Stimulated activated naive CD8-positive, alpha-beta T cell treated with anti-CD3 and anti-CD28 coated beads, Interleukin-15, Interleukin-2, amounts not matched to agents 100 ng/mL and 50 ng/mL, for 24 hours (primary cell): ENCODE measurements around the gene NDUFS7.

Source experiments
- H3K27ac Mint-ChIP-seq: one replicate; pipeline ENCODE4 v1.8.0; 2021; ENCODE audit warnings: mild to moderate bottlenecking, mixed read lengths
- H3K27me3 Mint-ChIP-seq: one replicate; pipeline ENCODE4 v1.8.0; 2021; ENCODE audit warnings: mixed read lengths
- H3K36me3 Mint-ChIP-seq: one replicate; pipeline ENCODE4 v1.8.0; 2021; ENCODE audit warnings: low read depth, mixed read lengths
- H3K4me1 Mint-ChIP-seq: one replicate; pipeline ENCODE4 v1.8.0; 2021; ENCODE audit warnings: low read depth, mixed read lengths
- H3K4me3 Mint-ChIP-seq: one replicate; pipeline ENCODE4 v1.8.0; 2021; ENCODE audit warnings: mild to moderate bottlenecking, mixed read lengths
- H3K9me3 Mint-ChIP-seq: one replicate; pipeline ENCODE4 v1.8.0; 2021; ENCODE audit warnings: mixed read lengths

The NDUFS7 gene

GRCh38 chr19:1399079-1399478 is 15.4 kb downstream of the NDUFS7 start:
- H3K4me1 Mint-ChIP-seq = peaks cover 6% of the 10 kb centered on the region
- H3K27me3 Mint-ChIP-seq = peaks cover 3% of the 10 kb centered on the region
- H3K36me3 Mint-ChIP-seq = no peaks in the 10 kb centered on the region
- no peak overlapping the region for H3K4me3 Mint-ChIP-seq
- no peak overlapping the region for H3K27ac Mint-ChIP-seq
- H3K9me3 Mint-ChIP-seq = no peaks in the 10 kb centered on the region

GRCh38 chr19:1399745-1400144 is 16.0 kb downstream of the NDUFS7 start:
- H3K9me3 Mint-ChIP-seq = no peaks in the 10 kb centered on the region
- peaks cover 6% of the 10 kb centered on the region for H3K4me1 Mint-ChIP-seq
- H3K36me3 Mint-ChIP-seq = no peaks in the 10 kb centered on the region
- H3K27ac Mint-ChIP-seq = no peak overlapping the region
- peaks cover 3% of the 10 kb centered on the region for H3K27me3 Mint-ChIP-seq
- no peak overlapping the region for H3K4me3 Mint-ChIP-seq

- Mint-ChIP-seq H3K9me3 (no peaks in the 10 kb centered on the region), H3K36me3 (no peaks in the 10 kb centered on the region), H3K27ac (no peak overlapping the region), H3K27me3 (peaks cover 3% of the 10 kb centered on the region), H3K4me3 (peak overlapping the region; percentile 74), H3K4me1 (peaks cover 6% of the 10 kb centered on the region)
These were observed 16.8 kb downstream of the NDUFS7 start for GRCh38 chr19:1400281-1401137.

- Mint-ChIP-seq H3K4me3 (peak within 1 kb of the TSS; percentile 74), H3K27me3 (peaks cover 3% of the 10 kb centered on the region), H3K36me3 (no peaks in the 10 kb centered on the region), H3K9me3 (no peaks in the 10 kb centered on the region), H3K27ac (no peak within 1 kb of the TSS), H3K4me1 (peaks cover 6% of the 10 kb centered on the region)
These were observed 17.6 kb downstream of the NDUFS7 start, which contains the start of gene GAMT for GRCh38 chr19:1401138-1401888. GAMT (minus strand) TSS chr19:1401542; CDS start chr19:1401476, 66 bp downstream.

GRCh38 chr19:1401889-1402217 is 18.1 kb downstream of the NDUFS7 start:
- Mint-ChIP-seq H3K27me3 (peaks cover 3% of the 10 kb centered on the region), H3K27ac (no peak overlapping the region), H3K9me3 (no peaks in the 10 kb centered on the region), H3K4me1 (peaks cover 11% of the 10 kb centered on the region), H3K4me3 (peak overlapping the region; percentile 59), H3K36me3 (no peaks in the 10 kb centered on the region)

- peaks cover 3% of the 10 kb centered on the region for H3K27me3 Mint-ChIP-seq
- H3K27ac Mint-ChIP-seq = peak overlapping the region; percentile 29
- peak overlapping the region; percentile 47 for H3K4me3 Mint-ChIP-seq
- H3K36me3 Mint-ChIP-seq = no peaks in the 10 kb centered on the region
- no peaks in the 10 kb centered on the region for H3K9me3 Mint-ChIP-seq
- peaks cover 11% of the 10 kb centered on the region for H3K4me1 Mint-ChIP-seq
These were observed 18.8 kb downstream of the NDUFS7 start for GRCh38 chr19:1402411-1403070.

- H3K9me3 Mint-ChIP-seq = no peaks in the 10 kb centered on the region
- peaks cover 21% of the 10 kb centered on the region for H3K36me3 Mint-ChIP-seq
- peaks cover 3% of the 10 kb centered on the region for H3K27me3 Mint-ChIP-seq
- peak overlapping the region; percentile 76 for H3K4me3 Mint-ChIP-seq
- H3K27ac Mint-ChIP-seq = peak overlapping the region; percentile 79
- H3K4me1 Mint-ChIP-seq = peaks cover 44% of the 10 kb centered on the region
These were observed 23.2 kb downstream of the NDUFS7 start for GRCh38 chr19:1406774-1407527.

- Mint-ChIP-seq H3K9me3 (no peaks in the 10 kb centered on the region), H3K4me3 (peak within 1 kb of the TSS; percentile 95), H3K27me3 (peaks cover 3% of the 10 kb centered on the region), H3K27ac (peak within 1 kb of the TSS; percentile 86), H3K4me1 (peaks cover 48% of the 10 kb centered on the region), H3K36me3 (peaks cover 21% of the 10 kb centered on the region)
These were observed 24.0 kb downstream of the NDUFS7 start, which contains the start of gene DAZAP1 for GRCh38 chr19:1407528-1408299. DAZAP1 (plus strand) TSS chr19:1407586; CDS start chr19:1407774, 188 bp downstream.

- Mint-ChIP-seq H3K36me3 (peaks cover 21% of the 10 kb centered on the region), H3K27me3 (no peaks in the 10 kb centered on the region), H3K27ac (peak overlapping the region; percentile 86), H3K4me3 (peak overlapping the region; percentile 95), H3K4me1 (peaks cover 54% of the 10 kb centered on the region), H3K9me3 (no peaks in the 10 kb centered on the region)
These were observed 24.8 kb downstream of the NDUFS7 start for GRCh38 chr19:1408300-1409203.

GRCh38 chr19:1409204-1410005 is 25.7 kb downstream of the NDUFS7 start:
- peaks cover 62% of the 10 kb centered on the region for H3K4me1 Mint-ChIP-seq
- H3K27ac Mint-ChIP-seq = peak overlapping the region; percentile 86
- no peaks in the 10 kb centered on the region for H3K27me3 Mint-ChIP-seq
- H3K9me3 Mint-ChIP-seq = no peaks in the 10 kb centered on the region
- H3K4me3 Mint-ChIP-seq = peak overlapping the region; percentile 95
- H3K36me3 Mint-ChIP-seq = peaks cover 21% of the 10 kb centered on the region

- H3K4me1 Mint-ChIP-seq = peaks cover 69% of the 10 kb centered on the region
- peaks cover 24% of the 10 kb centered on the region for H3K36me3 Mint-ChIP-seq
- peak overlapping the region; percentile 95 for H3K4me3 Mint-ChIP-seq
- H3K27ac Mint-ChIP-seq = peak overlapping the region; percentile 86
- no peaks in the 10 kb centered on the region for H3K27me3 Mint-ChIP-seq
- H3K9me3 Mint-ChIP-seq = no peaks in the 10 kb centered on the region
These were observed 26.6 kb downstream of the NDUFS7 start for GRCh38 chr19:1410136-1410786.

- Mint-ChIP-seq H3K36me3 (peaks cover 24% of the 10 kb centered on the region), H3K9me3 (no peaks in the 10 kb centered on the region), H3K4me3 (peak overlapping the region; percentile 95), H3K4me1 (peaks cover 74% of the 10 kb centered on the region), H3K27me3 (no peaks in the 10 kb centered on the region), H3K27ac (peak overlapping the region; percentile 86)
These were observed 27.1 kb downstream of the NDUFS7 start for GRCh38 chr19:1410789-1411188.
